H1 (cell line): ENCODE results near the gene SNRPD3. TPM values are rescaled to one million over a fixed set of nuclear protein-coding genes. Genes with fewer than 3 reads are reported as not detected.

ENCODE experiments used
- CTCF ChIA-PET: fragments of 300-600 bp; sonication (Branson Sonifier 250); formaldehyde crosslinking; loops from one replicate; lab custom pipeline; 2021; ENCODE audit not compliant: partially characterized antibody; lab: Charles Lee
- POLR2A ChIA-PET: fragments of 300-600 bp; sonication (Branson Sonifier 250); formaldehyde crosslinking; loops from one replicate; lab custom pipeline; 2021; ENCODE audit warnings: inconsistent platforms; ENCODE audit not compliant: partially characterized antibody; lab: Charles Lee
- DNase-seq, 2 experiments: peaks; one replicate each; pipeline versions ENCODE4 v3.0.0 to v3.0.0-alpha.2; 2010 to 2022; ENCODE audit warnings: low spot score in 2 of 2, low read depth in 1 of 2, mixed read lengths in 1 of 2
- FAIRE-seq: peaks from 2 replicates; lab custom pipeline; 2011; peaks lifted over from hg19 to GRCh38; lab: Jason Lieb, UNC
- H2AFZ ChIP-seq: 2 replicates; pipeline ENCODE4 v1.8.1; 2012; ENCODE audit warnings: low read length, inconsistent platforms
- H2AK5ac ChIP-seq: 2 replicates; pipeline ENCODE4 v1.6.1; 2013; ENCODE audit warnings: low read depth, low read length
- H2BK120ac ChIP-seq: replicated peaks from 2 replicates; pipeline ENCODE3; 2013; ENCODE audit warnings: low read depth, low read length, inconsistent platforms
- H2BK12ac ChIP-seq: 2 replicates; pipeline ENCODE4 v1.6.1; 2013; ENCODE audit warnings: low read depth, low read length
- H2BK15ac ChIP-seq: 2 replicates; pipeline ENCODE4 v1.6.1; 2013; ENCODE audit warnings: low read length
- H2BK20ac ChIP-seq: 2 replicates; pipeline ENCODE4 v1.6.1; 2013; ENCODE audit warnings: low read length
- H2BK5ac ChIP-seq: 2 replicates; pipeline ENCODE4 v1.6.1; 2013; ENCODE audit warnings: low read depth, low read length
- H3K14ac ChIP-seq: 2 replicates; pipeline ENCODE4 v1.6.1; 2013; ENCODE audit warnings: inconsistent platforms; ENCODE audit not compliant: insufficient read length
- H3K18ac ChIP-seq: 2 replicates; pipeline ENCODE4 v1.6.1; 2013; ENCODE audit warnings: low read length; ENCODE audit errors: extremely low read depth
- H3K23ac ChIP-seq: 2 replicates; pipeline ENCODE4 v1.6.1; 2013; ENCODE audit warnings: inconsistent platforms; ENCODE audit not compliant: insufficient read length
- H3K23me2 ChIP-seq: 2 replicates; pipeline ENCODE4 v1.6.1; 2013; ENCODE audit warnings: low read depth, low read length
- H3K27ac ChIP-seq: 2 replicates; pipeline ENCODE4 v1.6.1; 2011; ENCODE audit warnings: low read depth, low read length, inconsistent platforms
- H3K27me3 ChIP-seq, 4 experiments: replicated peaks in 1 of 4; 1 replicate in 1 of 4; 2 replicates in 3 of 4; pipeline versions ENCODE4 v1.6.1 to v1.8.1; 2011 to 2013; ENCODE audit warnings: low read length in 3 of 4, mild to moderate bottlenecking in 3 of 4, inconsistent platforms in 2 of 4, mixed read lengths in 2 of 4, moderate library complexity in 1 of 4; ENCODE audit not compliant: control insufficient read depth in 3 of 4, insufficient read depth in 3 of 4; ENCODE audit errors: extremely low read depth in 1 of 4
- H3K36me3 ChIP-seq, 4 experiments: 2 replicates each; pipeline versions ENCODE4 v1.6.1 to v1.8.1; 2011 to 2013; ENCODE audit warnings: mild to moderate bottlenecking in 4 of 4, low read length in 3 of 4, moderate library complexity in 2 of 4, control low read depth in 1 of 4, inconsistent platforms in 1 of 4; ENCODE audit not compliant: insufficient read depth in 4 of 4, control insufficient read depth in 2 of 4
- H3K4ac ChIP-seq: replicated peaks from 2 replicates; pipeline ENCODE3; 2013; ENCODE audit warnings: low read length, low read depth, mixed read lengths, inconsistent platforms; ENCODE audit not compliant: insufficient read length
- H3K4me1 ChIP-seq, 4 experiments: replicated peaks in 1 of 4; 1 replicate in 1 of 4; 2 replicates in 3 of 4; pipeline versions ENCODE4 v1.6.1 to v1.8.1; 2011 to 2013; ENCODE audit warnings: low read length in 3 of 4, inconsistent platforms in 2 of 4, mixed read lengths in 1 of 4; ENCODE audit not compliant: insufficient read depth in 4 of 4, control insufficient read depth in 3 of 4
- H3K4me2 ChIP-seq, 2 experiments: 2 replicates each; pipeline versions ENCODE4 v1.6.1 to v1.8.1; 2011 to 2013; ENCODE audit warnings: low read depth in 2 of 2, low read length in 2 of 2, control low read depth in 1 of 2, inconsistent platforms in 1 of 2, mild to moderate bottlenecking in 1 of 2; ENCODE audit not compliant: insufficient read depth in 1 of 2
- H3K4me3 ChIP-seq, 4 experiments: fragments of 200-600, 300-600 bp in 1 of 4; sonication (generic), shearing (Covaris generic), sonication (Bioruptor Twin) in 1 of 4; 2 replicates each; pipeline versions ENCODE4 v1.5.1 to v1.8.1; 2011 to 2016; ENCODE audit warnings: low read length in 4 of 4, low read depth in 3 of 4, control low read depth in 2 of 4, inconsistent platforms in 2 of 4, mild to moderate bottlenecking in 2 of 4, mixed read lengths in 1 of 4, moderate library complexity in 1 of 4; ENCODE audit not compliant: insufficient read depth in 2 of 4; ENCODE audit errors: extremely low read depth in 1 of 4
- H3K56ac ChIP-seq: replicated peaks from 2 replicates; pipeline ENCODE3; 2013; ENCODE audit warnings: low read depth, mild to moderate bottlenecking, mixed read lengths, low read length, inconsistent platforms; ENCODE audit not compliant: insufficient read length
- H3K79me1 ChIP-seq: 2 replicates; pipeline ENCODE4 v1.6.1; 2013; ENCODE audit warnings: low read depth, low read length, control low read depth
- H3K79me2 ChIP-seq, 2 experiments: 2 replicates each; pipeline versions ENCODE4 v1.6.1 to v1.8.1; 2012 to 2013; ENCODE audit warnings: low read length in 2 of 2, mild to moderate bottlenecking in 2 of 2, inconsistent platforms in 1 of 2; ENCODE audit not compliant: insufficient read depth in 2 of 2, control insufficient read depth in 1 of 2
- H3K9ac ChIP-seq, 4 experiments: replicated peaks in 1 of 4; 1 replicate in 1 of 4; 2 replicates in 3 of 4; pipeline versions ENCODE4 v1.6.1 to v1.8.1; 2011 to 2013; ENCODE audit warnings: low read depth in 3 of 4, low read length in 3 of 4, control low read depth in 2 of 4, mild to moderate bottlenecking in 2 of 4, moderate library complexity in 2 of 4, inconsistent platforms in 1 of 4; ENCODE audit errors: extremely low read depth in 1 of 4
- H3K9me3 ChIP-seq, 2 experiments: 2 replicates each; pipeline versions ENCODE4 v1.6.1 to v1.8.1; 2012 to 2013; ENCODE audit warnings: mild to moderate bottlenecking in 2 of 2, moderate library complexity in 2 of 2, control low read depth in 1 of 2, inconsistent platforms in 1 of 2, low read depth in 1 of 2, low read length in 1 of 2, mixed read lengths in 1 of 2; ENCODE audit not compliant: insufficient read depth in 2 of 2
- H4K20me1 ChIP-seq, 2 experiments: replicated peaks in 1 of 2; 2 replicates each; pipeline versions ENCODE3 to v1.8.1; 2011 to 2013; ENCODE audit warnings: inconsistent platforms in 2 of 2, low read length in 2 of 2, mild to moderate bottlenecking in 1 of 2; ENCODE audit not compliant: insufficient read depth in 2 of 2, control insufficient read depth in 1 of 2
- H4K5ac ChIP-seq: 2 replicates; pipeline ENCODE4 v1.6.1; 2013; ENCODE audit warnings: low read length, low read depth, mixed read lengths, inconsistent platforms; ENCODE audit not compliant: insufficient read length
- H4K8ac ChIP-seq: 2 replicates; pipeline ENCODE4 v1.8.0; 2013; ENCODE audit warnings: mild to moderate bottlenecking, moderate library complexity, low read length, inconsistent platforms; ENCODE audit not compliant: insufficient read depth; ENCODE audit errors: extremely low read depth
- H4K91ac ChIP-seq: replicated peaks from 2 replicates; pipeline ENCODE3; 2013; ENCODE audit warnings: low read length, mixed read lengths, inconsistent platforms; ENCODE audit not compliant: insufficient read length
- EZH2 ChIP-seq: fragments of 200-600 bp; sonication (generic); IDR thresholded peaks from 2 replicates; pipeline ENCODE4 v1.7.1; 2012; ENCODE audit warnings: low read depth, mild to moderate bottlenecking, moderate library complexity, low read length, inconsistent platforms; ENCODE audit not compliant: severe bottlenecking
- KDM4A ChIP-seq: IDR thresholded peaks from one replicate; pipeline ENCODE4 v1.7.1; 2012; ENCODE audit warnings: low read depth, mild to moderate bottlenecking, moderate library complexity, low read length, inconsistent platforms; ENCODE audit not compliant: severe bottlenecking
- SP2 ChIP-seq: IDR thresholded peaks from 2 replicates; pipeline ENCODE4 v1.6.1; 2012; ENCODE audit warnings: mild to moderate bottlenecking, low read length, inconsistent platforms
- WGBS, 2 experiments: shearing (Covaris generic) in 1 of 2; methylation state at CpG; one replicate each; pipeline versions ENCODE4 v1.1.6 to v1.1.7; 2013 to 2015; ENCODE audit warnings: low lambda C conversion rate in 2 of 2, mixed read lengths in 2 of 2, inconsistent platforms in 1 of 2, low coverage in 1 of 2, missing lambda C conversion rate in 1 of 2; ENCODE audit not compliant: insufficient replicate concordance in 2 of 2, insufficient coverage in 1 of 2, insufficient read length in 1 of 2; ENCODE audit errors: extremely low coverage in 1 of 2, missing lambda C conversion rate in 1 of 2; 5-methylcytosine and 5-hydroxymethylcytosine counted together
- polyA plus RNA-seq, 7 experiments: library from polyadenylated mRNA; depleted of rRNA in 3 of 7; stranded (reverse) in 5 of 7; unstranded in 2 of 7; fragments of >200 nt in 5 of 7; fragments of 200-250 nt in 2 of 7; gene quantifications; 1 replicate in 5 of 7; 2 replicates in 1 of 7; 4 replicates in 1 of 7; pipeline versions ENCODE4 v1.2.1 to v1.2.3, GENCODE V29; 2011 to 2013; ENCODE audit warnings: missing spikeins in 2 of 7, mixed read lengths in 2 of 7
- total RNA-seq: library from RNA; stranded (reverse); fragmentation: NEBNext Ultra II Directional; extraction: Animal tissue kit (Norgen Biotek cat#: 25700); gene quantifications from 2 replicates; pipeline ENCODE4 v1.2.1, GENCODE V29; 2021

SNRPD3 gene
- total and polyA plus RNA-seq, 2 of the 8 experiments (the other 6 are each of a cell fraction or from before 2014, with no cell fraction given) = 200 to 455 TPM

GRCh38 chr22:24512043-24512442 is 43.8 kb upstream of the SNRPD3 start:
- no peak overlapping the region for H3K4ac ChIP-seq
- no peak for DNase-seq
- no peak overlapping the region for H4K8ac ChIP-seq
- H2BK15ac ChIP-seq = no peak overlapping the region
- H2BK120ac ChIP-seq = no peak overlapping the region
- H4K91ac ChIP-seq = no peak overlapping the region
- H2BK5ac ChIP-seq = no peak overlapping the region
- no peaks in the 10 kb centered on the region for H4K20me1 ChIP-seq
- no peaks in the 10 kb centered on the region for H3K79me2 ChIP-seq
- TF ChIP-seq EZH2 (no peak), KDM4A (no peak), SP2 (no peak)
- CTCF ChIA-PET = interaction anchor here (0.6 to 7.6 kb wide), 6 partner anchors 10 to 203 kb away, joined by 3 to 70 read pairs (median 3); no protein-coding TSS in a partner anchor
- no peak overlapping the region for H2AK5ac ChIP-seq
- H2BK20ac ChIP-seq = no peak overlapping the region
- no peak overlapping the region for H3K23ac ChIP-seq
- no peak overlapping the region for H3K27ac ChIP-seq
- H3K14ac ChIP-seq = no peak overlapping the region
- H3K79me1 ChIP-seq = no peaks in the 10 kb centered on the region
- WGBS, 2 experiments = 89% methylated on average over 3 of the region's 3 CpGs; no CpG with 5 or more reads in 1 of the 2 experiments
- no peak for FAIRE-seq
- H3K56ac ChIP-seq = no peak overlapping the region
- no peaks in the 10 kb centered on the region for H3K36me3 ChIP-seq
- no peak overlapping the region for H4K5ac ChIP-seq
- H3K4me3 ChIP-seq = no peak overlapping the region
- H3K9ac ChIP-seq = no peak overlapping the region
- no peaks in the 10 kb centered on the region for H3K27me3 ChIP-seq
- peaks cover 0 to 9% (median 6%) of the 10 kb centered on the region in 4 experiments; a peak in 4 of 7 replicates for H3K4me1 ChIP-seq
- POLR2A ChIA-PET = interaction anchor here (0.7 kb wide), 1 partner anchor 413 kb away, joined by 3 read pairs; no protein-coding TSS in a partner anchor
- no peak overlapping the region for H2AFZ ChIP-seq
- no peak overlapping the region for H2BK12ac ChIP-seq
- H3K4me2 ChIP-seq = no peak overlapping the region
- H3K18ac ChIP-seq = no peak overlapping the region
- H3K9me3 ChIP-seq = no peaks in the 10 kb centered on the region
- H3K23me2 ChIP-seq = no peaks in the 10 kb centered on the region; the same call in 1 of the 2 replicates
